HepG2 (cell line): ENCODE measurements around the gene WNT7A. TPM values are rescaled to one million over a fixed set of nuclear protein-coding genes. Genes with fewer than 3 reads are reported as not detected.

Source experiments
- ATAC-seq: fragments of 200-7000 bp; cut with Tn5 transposase; 3 replicates; pipeline ENCODE4 v1.9.1; 2020; ENCODE audit warnings: mild to moderate bottlenecking, moderate library complexity
- BruUV-seq: library from RNA; stranded (reverse); fragments of 400-500 nt; replicated peaks from 2 replicates; lab custom pipeline; 2021; lab: Mats Ljungman, UMichigan
- CTCF ChIA-PET: fragments of 300-600 bp; formaldehyde crosslinking; extraction: SDS; loops from one replicate; lab custom pipeline; 2021; ENCODE audit warnings: low total read pairs, inconsistent platforms, low intra/inter-chr PET ratio; lab: Yijun Ruan, JAX
- POLR2A ChIA-PET: fragments of 350-600 bp; sonication (Branson Sonifier 250); formaldehyde crosslinking; loops from one replicate; lab custom pipeline; 2020; ENCODE audit warnings: antibody characterized with exemption, inconsistent platforms; lab: Yijun Ruan, JAX
- DNase-seq: peaks from one replicate; pipeline ENCODE4 v3.0.0-alpha.2; 2015; ENCODE audit warnings: low spot score
- FAIRE-seq: peaks from 3 replicates; lab custom pipeline; 2011; peaks lifted over from hg19 to GRCh38; lab: Jason Lieb, UNC
- H2AFZ ChIP-seq: one replicate; pipeline ENCODE4 v1.6.1; 2011; ENCODE audit warnings: low read length, inconsistent platforms
- H3K27ac ChIP-seq: fragments of 300-600 bp; 3 replicates; pipeline ENCODE4 v1.8.0; 2011; ENCODE audit warnings: mixed run types, mild to moderate bottlenecking, mixed read lengths, low read length, inconsistent platforms; ENCODE audit not compliant: insufficient read depth; ENCODE audit errors: extremely low read length
- H3K27me3 ChIP-seq, 2 experiments: fragments of 200-600 bp in 1 of 2; 2 replicates in 1 of 2; 3 replicates in 1 of 2; pipeline versions ENCODE4 v1.6.0 to v1.8.0; 2011; ENCODE audit warnings: low read length in 2 of 2, mild to moderate bottlenecking in 2 of 2, moderate library complexity in 2 of 2, inconsistent platforms in 1 of 2; ENCODE audit not compliant: insufficient read depth in 2 of 2, control insufficient read depth in 1 of 2
- H3K36me3 ChIP-seq, 2 experiments: fragments of 200-600 bp in 1 of 2; replicated peaks in 1 of 2; 2 replicates in 1 of 2; 3 replicates in 1 of 2; pipeline versions ENCODE4 v1.5.1 to v1.8.0; 2011; ENCODE audit warnings: low read length in 2 of 2, inconsistent platforms in 1 of 2; ENCODE audit not compliant: insufficient read depth in 2 of 2, control insufficient read depth in 1 of 2
- H3K4me1 ChIP-seq: 2 replicates; pipeline ENCODE4 v1.5.1; 2012; ENCODE audit warnings: low read length, inconsistent platforms; ENCODE audit not compliant: insufficient read depth
- H3K4me2 ChIP-seq: 2 replicates; pipeline ENCODE4 v1.6.0; 2011; ENCODE audit warnings: low read depth, low read length, inconsistent platforms
- H3K4me3 ChIP-seq, 3 experiments: fragments of 200-600 bp in 1 of 3; sonication (generic), shearing (Covaris generic) in 1 of 3; replicated peaks in 1 of 3; 2 replicates each; pipeline ENCODE4 v1.5.1; 2011 to 2016; ENCODE audit warnings: low read length in 3 of 3, inconsistent platforms in 2 of 3, low read depth in 2 of 3, mild to moderate bottlenecking in 2 of 3, control low read depth in 1 of 3, mixed read lengths in 1 of 3; ENCODE audit not compliant: insufficient read depth in 1 of 3
- H3K79me2 ChIP-seq: one replicate; pipeline ENCODE4 v1.6.1; 2011; ENCODE audit warnings: low read length, inconsistent platforms; ENCODE audit not compliant: insufficient read depth
- H3K9ac ChIP-seq: 2 replicates; pipeline ENCODE4 v1.6.0; 2011; ENCODE audit warnings: mild to moderate bottlenecking, low read depth, low read length, inconsistent platforms; ENCODE audit not compliant: insufficient read depth
- H3K9me3 ChIP-seq: 2 replicates; pipeline ENCODE4 v1.5.1; 2012; ENCODE audit warnings: mild to moderate bottlenecking, low read length
- H4K20me1 ChIP-seq: 2 replicates; pipeline ENCODE4 v1.6.0; 2011; ENCODE audit warnings: inconsistent platforms, mild to moderate bottlenecking, low read length, moderate library complexity; ENCODE audit not compliant: insufficient read depth
- DPF2 ChIP-seq: sonication (generic); formaldehyde crosslinking; IDR thresholded peaks from 2 replicates; pipeline ENCODE4 v1.4.0; 2020; ENCODE audit warnings: mild to moderate bottlenecking, low read depth, missing genetic modification reagents, borderline replicate concordance
- KDM1A ChIP-seq: IDR thresholded peaks from 2 replicates; pipeline ENCODE4 v1.6.1; 2016; ENCODE audit warnings: missing compliant biosample characterization
- LCORL ChIP-seq, 2 experiments: fragments of 450-650 bp in 1 of 2; sonication (generic) in 1 of 2; formaldehyde crosslinking in 1 of 2; IDR thresholded peaks; 2 replicates each; pipeline versions ENCODE4 v1.5.0 to v1.6.1; 2017 to 2020; ENCODE audit warnings: antibody characterized with exemption in 1 of 2, missing genetic modification reagents in 1 of 2
- NAIF1 ChIP-seq: sonication (generic); formaldehyde crosslinking; IDR thresholded peaks from 2 replicates; pipeline ENCODE4 v1.5.0; 2020; ENCODE audit warnings: mild to moderate bottlenecking, missing genetic modification reagents, borderline replicate concordance
- PAX8 ChIP-seq: sonication (generic); formaldehyde crosslinking; IDR thresholded peaks from 2 replicates; pipeline ENCODE4 v1.8.0; 2022; ENCODE audit warnings: mild to moderate bottlenecking, missing genetic modification reagents, borderline replicate concordance
- RFXAP ChIP-seq: sonication (generic); formaldehyde crosslinking; IDR thresholded peaks from 2 replicates; pipeline ENCODE4 v1.4.0; 2020; ENCODE audit warnings: missing genetic modification reagents, borderline replicate concordance
- SAFB2 ChIP-seq: sonication (generic); formaldehyde crosslinking; IDR thresholded peaks from 2 replicates; pipeline ENCODE4 v1.5.1; 2020; ENCODE audit warnings: missing genetic modification reagents, low read depth, mild to moderate bottlenecking, borderline replicate concordance
- SALL1 ChIP-seq: sonication (generic); formaldehyde crosslinking; IDR thresholded peaks from 2 replicates; pipeline ENCODE4 v1.8.0; 2022; ENCODE audit warnings: mild to moderate bottlenecking, missing genetic modification reagents
- SMAD3 ChIP-seq: sonication (generic); formaldehyde crosslinking; IDR thresholded peaks from 2 replicates; pipeline ENCODE4 v1.4.0; 2020; ENCODE audit warnings: missing genetic modification reagents
- SMC3 ChIP-seq: IDR thresholded peaks from 2 replicates; pipeline ENCODE4 v1.6.1; 2011; ENCODE audit warnings: low read length, improper control_type of control experiment
- SP5 ChIP-seq: IDR thresholded peaks from 2 replicates; pipeline ENCODE4 v1.6.1; 2016; ENCODE audit warnings: low read depth, borderline replicate concordance
- SRY ChIP-seq: sonication (generic); formaldehyde crosslinking; IDR thresholded peaks from 2 replicates; pipeline ENCODE4 v1.8.0; 2022; ENCODE audit warnings: mild to moderate bottlenecking, missing genetic modification reagents
- ZMYM2 ChIP-seq: sonication (generic); formaldehyde crosslinking; IDR thresholded peaks from 2 replicates; pipeline ENCODE4 v1.8.0; 2022; ENCODE audit warnings: mild to moderate bottlenecking, missing genetic modification reagents
- ZNF230 ChIP-seq: sonication (generic); formaldehyde crosslinking; IDR thresholded peaks from 2 replicates; pipeline ENCODE4 v1.4.0; 2020; ENCODE audit warnings: mild to moderate bottlenecking, missing genetic modification reagents
- ZNF296 ChIP-seq: sonication (generic); formaldehyde crosslinking; conservative IDR thresholded peaks from 2 replicates; pipeline ENCODE4 v1.5.0; 2020; ENCODE audit warnings: mild to moderate bottlenecking, missing genetic modification reagents
- WGBS: methylation state at CpG from one replicate; pipeline ENCODE4 v1.1.6; 2017; ENCODE audit warnings: low lambda C conversion rate; 5-methylcytosine and 5-hydroxymethylcytosine counted together
- in situ Hi-C: cut with HindIII; loops from 2 replicates; pipeline ENCODE4 v1.10.0; 2017; ENCODE audit warnings: low pct_unique_long_range_greater_than_20kb; ENCODE audit not compliant: extremely low pct_ligation_motif_present
- intact Hi-C: fragments of 100-400 bp; cut with micrococcal nuclease; formaldehyde crosslinking; loops from one replicate; pipeline ENCODE4 v1.10.0; 2022; ENCODE audit not compliant: unreplicated experiment
- polyA plus RNA-seq, 8 experiments: library from polyadenylated mRNA; depleted of rRNA in 3 of 8; stranded (reverse) in 7 of 8; unstranded in 1 of 8; fragments of >200 nt; fragmentation: Illumina TruSeq in 4 of 8; extraction: Trizol in 4 of 8; gene quantifications; 2 replicates each; pipeline versions ENCODE4 v1.2.1 to v1.2.3, GENCODE V29; 2011 to 2016; ENCODE audit warnings: low read depth in 4 of 8, missing spikeins in 1 of 8, mixed read lengths in 1 of 8; ENCODE audit not compliant: insufficient read depth in 1 of 8
- total RNA-seq, 5 experiments: library from RNA; depleted of rRNA; stranded (reverse); fragments of >200 nt; fragmentation: Illumina TruSeq; extraction: Trizol; gene quantifications; 2 replicates each; pipeline ENCODE4 v1.2.3, GENCODE V29; 2016; ENCODE audit warnings: low read depth in 1 of 5
- TF ChIP-seq, protein P1 (sequence below): sonication (generic); formaldehyde crosslinking; IDR thresholded peaks from 2 replicates; pipeline ENCODE4 v1.8.0; 2022; ENCODE audit warnings: missing genetic modification reagents, mild to moderate bottlenecking, moderate library complexity, borderline replicate concordance
- TF ChIP-seq, protein P2 (sequence below): sonication (generic); formaldehyde crosslinking; IDR thresholded peaks from 2 replicates; pipeline ENCODE4 v1.5.1; 2020; ENCODE audit warnings: missing genetic modification reagents, mild to moderate bottlenecking, borderline replicate concordance

Gene WNT7A
- total and polyA plus RNA-seq, 2 of the 13 experiments (the other 11 are each of a cell fraction or from before 2014, with no cell fraction given), result not detected

DNA sequence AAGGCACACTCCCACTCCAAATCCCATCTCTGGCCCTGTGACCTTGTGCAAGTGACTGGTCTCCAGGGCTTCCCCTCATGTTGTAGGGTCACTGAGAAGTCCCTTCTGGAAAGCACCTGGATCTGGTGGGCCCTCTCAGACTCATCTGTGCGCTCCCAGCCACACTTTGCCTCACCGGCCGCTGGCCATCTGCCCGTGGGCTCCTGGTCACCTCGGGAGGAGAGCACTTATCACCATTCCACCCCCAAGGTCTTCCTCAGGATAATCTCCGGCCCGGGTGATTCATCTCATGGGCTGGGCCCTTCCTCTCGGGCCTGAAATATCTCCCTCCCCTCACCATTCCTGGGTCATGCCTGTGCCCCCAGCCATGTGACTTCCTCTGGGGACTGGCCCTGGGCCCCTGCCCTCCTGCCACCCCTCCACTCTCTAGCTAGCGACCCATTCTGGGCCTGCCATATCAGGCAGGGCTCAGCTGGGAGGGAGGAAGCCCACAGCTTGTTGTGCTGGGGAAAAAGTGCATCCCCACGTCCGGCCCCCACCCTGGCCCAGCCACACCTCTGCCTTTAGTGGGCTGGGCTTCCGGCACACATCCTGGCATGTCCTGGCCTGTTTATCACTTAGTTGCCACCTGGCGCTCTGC is 10.6 kb upstream of the WNT7A start (continued):
- TF ChIP-seq SAFB2 (CRISPR knock-in tag) (no peak), SMC3 (no peak)

DNA sequence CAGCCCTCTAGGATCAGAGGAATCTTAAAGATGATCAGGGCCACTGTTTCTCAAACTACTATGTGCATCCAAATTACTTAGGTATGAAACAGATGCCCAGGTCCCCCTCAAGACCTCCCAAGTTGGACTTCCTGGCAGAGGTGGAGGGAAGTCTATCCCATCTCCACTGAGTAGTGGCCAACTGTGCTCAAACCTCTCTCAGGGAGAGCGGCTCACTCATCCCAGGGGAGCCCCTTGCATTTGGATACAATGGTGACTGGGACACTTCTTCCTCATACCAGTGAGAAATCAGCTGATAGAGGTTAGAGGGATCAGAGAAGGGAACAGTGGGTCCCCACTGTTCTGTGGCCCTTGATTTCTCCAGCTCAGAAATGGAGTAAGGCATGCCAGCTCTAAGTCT is 8.7 kb upstream of the WNT7A start:
- in situ Hi-C loops (no loop called here), intact Hi-C loops (no loop called here)
- Histone ChIP-seq H3K27me3 (no peaks in the 10 kb centered on the region), H3K27ac (no peak overlapping the region), H2AFZ (no peak overlapping the region), H3K4me3 (no peak overlapping the region), H4K20me1 (no peaks in the 10 kb centered on the region), H3K4me2 (no peak overlapping the region), H3K9me3 (no peaks in the 10 kb centered on the region), H3K79me2 (no peaks in the 10 kb centered on the region), H3K36me3 (no peaks in the 10 kb centered on the region), H3K9ac (no peak overlapping the region), H3K4me1 (no peaks in the 10 kb centered on the region)
- POLR2A ChIA-PET, result no interaction called here
- BruUV-seq, result no TSS peak
- WGBS, result 0% methylated on average over 1 of the region's 1 CpG
- ATAC-seq (no peak), FAIRE-seq (no peak), DNase-seq (no peak)
- CTCF ChIA-PET, result no interaction called here
- TF ChIP-seq ZNF230 (CRISPR knock-in tag) (no peak), ZMYM2 (no peak), SALL1 (CRISPR knock-in tag) (no peak), SMAD3 (CRISPR knock-in tag) (no peak), RFXAP (no peak), DPF2 (CRISPR knock-in tag) (no peak), PAX8 (CRISPR knock-in tag) (no peak), SP5 (CRISPR knock-in tag) (no peak), ZNF296 (CRISPR knock-in tag) (no peak), SRY (CRISPR knock-in tag) (no peak), NAIF1 (CRISPR knock-in tag) (no peak), LCORL (IDR thresholded peaks at IDR 0.05) (no peak), LCORL (CRISPR knock-in tag; IDR thresholded peaks at IDR 0.05) (no peak), KDM1A (CRISPR knock-in tag) (no peak)
- TF ChIP-seq, protein P1, sequence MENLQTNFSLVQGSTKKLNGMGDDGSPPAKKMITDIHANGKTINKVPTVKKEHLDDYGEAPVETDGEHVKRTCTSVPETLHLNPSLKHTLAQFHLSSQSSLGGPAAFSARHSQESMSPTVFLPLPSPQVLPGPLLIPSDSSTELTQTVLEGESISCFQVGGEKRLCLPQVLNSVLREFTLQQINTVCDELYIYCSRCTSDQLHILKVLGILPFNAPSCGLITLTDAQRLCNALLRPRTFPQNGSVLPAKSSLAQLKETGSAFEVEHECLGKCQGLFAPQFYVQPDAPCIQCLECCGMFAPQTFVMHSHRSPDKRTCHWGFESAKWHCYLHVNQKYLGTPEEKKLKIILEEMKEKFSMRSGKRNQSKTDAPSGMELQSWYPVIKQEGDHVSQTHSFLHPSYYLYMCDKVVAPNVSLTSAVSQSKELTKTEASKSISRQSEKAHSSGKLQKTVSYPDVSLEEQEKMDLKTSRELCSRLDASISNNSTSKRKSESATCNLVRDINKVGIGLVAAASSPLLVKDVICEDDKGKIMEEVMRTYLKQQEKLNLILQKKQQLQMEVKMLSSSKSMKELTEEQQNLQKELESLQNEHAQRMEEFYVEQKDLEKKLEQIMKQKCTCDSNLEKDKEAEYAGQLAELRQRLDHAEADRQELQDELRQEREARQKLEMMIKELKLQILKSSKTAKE (CRISPR knock-in tag), result no peak
- TF ChIP-seq, protein P2, sequence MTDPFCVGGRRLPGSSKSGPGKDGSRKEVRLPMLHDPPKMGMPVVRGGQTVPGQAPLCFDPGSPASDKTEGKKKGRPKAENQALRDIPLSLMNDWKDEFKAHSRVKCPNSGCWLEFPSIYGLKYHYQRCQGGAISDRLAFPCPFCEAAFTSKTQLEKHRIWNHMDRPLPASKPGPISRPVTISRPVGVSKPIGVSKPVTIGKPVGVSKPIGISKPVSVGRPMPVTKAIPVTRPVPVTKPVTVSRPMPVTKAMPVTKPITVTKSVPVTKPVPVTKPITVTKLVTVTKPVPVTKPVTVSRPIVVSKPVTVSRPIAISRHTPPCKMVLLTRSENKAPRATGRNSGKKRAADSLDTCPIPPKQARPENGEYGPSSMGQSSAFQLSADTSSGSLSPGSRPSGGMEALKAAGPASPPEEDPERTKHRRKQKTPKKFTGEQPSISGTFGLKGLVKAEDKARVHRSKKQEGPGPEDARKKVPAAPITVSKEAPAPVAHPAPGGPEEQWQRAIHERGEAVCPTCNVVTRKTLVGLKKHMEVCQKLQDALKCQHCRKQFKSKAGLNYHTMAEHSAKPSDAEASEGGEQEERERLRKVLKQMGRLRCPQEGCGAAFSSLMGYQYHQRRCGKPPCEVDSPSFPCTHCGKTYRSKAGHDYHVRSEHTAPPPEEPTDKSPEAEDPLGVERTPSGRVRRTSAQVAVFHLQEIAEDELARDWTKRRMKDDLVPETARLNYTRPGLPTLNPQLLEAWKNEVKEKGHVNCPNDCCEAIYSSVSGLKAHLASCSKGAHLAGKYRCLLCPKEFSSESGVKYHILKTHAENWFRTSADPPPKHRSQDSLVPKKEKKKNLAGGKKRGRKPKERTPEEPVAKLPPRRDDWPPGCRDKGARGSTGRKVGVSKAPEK, result no peak
